Femur (tissue), 1 donor: ENCODE results near the gene PDLIM4.
A peak's percentile ranks its signal among the peaks of the same experiment; 100 is the strongest.

Experiments
- DNase-seq: peaks from one replicate; pipeline ENCODE4 v3.0.0-alpha.2; 2017

The PDLIM4 gene

DNA sequence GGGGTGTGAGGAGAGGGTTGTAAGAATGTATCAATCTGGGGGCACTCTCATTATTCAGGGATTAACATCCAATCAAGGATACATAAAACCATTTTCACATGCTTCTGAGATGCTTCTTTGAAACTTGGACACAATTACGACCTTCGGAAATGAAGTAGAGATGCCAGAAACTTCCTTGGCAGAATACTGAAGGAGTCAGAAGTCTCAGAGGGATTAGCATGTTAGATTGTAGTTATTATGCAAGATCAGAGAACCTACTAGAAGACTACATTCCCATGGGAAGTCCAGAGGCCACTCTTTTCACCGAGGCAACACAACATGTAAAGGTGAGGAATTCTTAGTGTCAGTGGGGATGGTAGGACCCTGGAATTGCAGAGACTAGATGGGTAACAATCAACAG lies 31.6 kb downstream of the PDLIM4 start:
- DNase-seq = no peak

DNA sequence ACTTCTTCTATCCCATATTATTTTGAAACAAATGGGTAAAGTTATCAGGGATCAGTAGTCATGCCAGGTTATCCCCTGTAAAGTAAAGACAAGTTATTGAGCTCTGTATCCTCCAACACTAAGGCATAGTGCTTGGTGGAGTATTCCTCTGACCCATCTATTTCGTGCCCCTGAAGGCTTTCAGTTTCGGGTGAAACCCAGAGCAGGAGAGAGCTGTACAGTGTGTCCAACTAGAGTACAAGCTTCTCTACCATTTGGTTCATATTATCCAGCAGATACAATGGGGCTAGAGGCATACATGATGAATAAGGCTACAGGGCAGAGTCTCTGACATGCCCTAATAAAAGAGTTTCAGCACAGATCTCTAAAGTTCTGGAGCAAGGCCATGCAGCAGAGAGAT lies 33.5 kb downstream of the PDLIM4 start:
- DNase-seq = no peak

DNA sequence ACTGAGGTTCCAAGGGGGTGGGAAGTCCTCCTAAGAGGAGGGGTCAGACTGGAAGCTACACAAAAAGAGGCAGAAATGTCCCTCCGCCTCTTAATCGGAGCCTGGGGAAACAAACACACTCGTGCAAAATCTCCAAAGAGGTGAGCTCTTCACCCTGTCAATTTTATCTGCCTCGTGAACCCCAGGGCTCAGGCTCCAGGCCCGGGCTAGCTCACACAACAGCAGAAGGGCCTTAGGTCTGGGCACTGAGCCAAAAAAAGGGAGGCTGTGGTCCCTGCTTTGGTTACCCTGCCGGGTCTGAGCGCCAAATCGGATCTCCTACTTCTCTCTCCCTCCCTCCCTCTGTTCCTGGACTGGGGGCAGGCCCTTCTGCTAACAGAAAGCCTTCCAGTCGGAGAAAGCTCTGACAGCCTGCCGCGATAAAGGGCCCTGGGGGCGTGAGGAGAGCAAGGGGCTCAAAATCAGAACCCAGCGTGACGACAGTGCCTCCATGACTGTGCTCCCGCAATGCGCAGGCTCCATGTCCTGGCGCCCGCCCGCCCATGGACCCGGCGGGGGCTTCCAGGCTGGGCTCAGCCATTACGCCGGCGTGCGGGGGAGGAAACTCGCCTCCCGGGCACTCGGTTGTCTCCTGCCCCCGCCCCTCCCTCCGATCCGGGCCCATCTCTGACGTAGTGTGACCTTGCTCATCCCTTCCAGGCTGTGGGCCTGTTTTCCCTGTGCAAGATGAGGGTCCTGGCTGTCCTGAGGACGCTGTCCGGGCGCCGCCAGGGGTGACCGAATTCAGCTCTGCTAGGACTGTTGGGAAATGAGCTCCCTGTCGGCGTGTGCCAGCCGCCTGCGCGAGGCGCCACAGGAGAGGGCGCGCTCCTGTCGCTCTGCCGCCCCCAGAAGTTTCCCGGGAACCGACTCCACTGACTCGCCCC lies 35.8 kb downstream of the PDLIM4 start:
- DNase-seq = peak; percentile 95

GRCh38 chr5:132293992-132294727 lies 36.7 kb downstream of the PDLIM4 start, which contains the start of gene SLC22A4:
Gene SLC22A4 (plus strand): TSS chr5:132294394. CDS start chr5:132294617, 223 bp downstream.
- peak; percentile 96 for DNase-seq

DNA sequence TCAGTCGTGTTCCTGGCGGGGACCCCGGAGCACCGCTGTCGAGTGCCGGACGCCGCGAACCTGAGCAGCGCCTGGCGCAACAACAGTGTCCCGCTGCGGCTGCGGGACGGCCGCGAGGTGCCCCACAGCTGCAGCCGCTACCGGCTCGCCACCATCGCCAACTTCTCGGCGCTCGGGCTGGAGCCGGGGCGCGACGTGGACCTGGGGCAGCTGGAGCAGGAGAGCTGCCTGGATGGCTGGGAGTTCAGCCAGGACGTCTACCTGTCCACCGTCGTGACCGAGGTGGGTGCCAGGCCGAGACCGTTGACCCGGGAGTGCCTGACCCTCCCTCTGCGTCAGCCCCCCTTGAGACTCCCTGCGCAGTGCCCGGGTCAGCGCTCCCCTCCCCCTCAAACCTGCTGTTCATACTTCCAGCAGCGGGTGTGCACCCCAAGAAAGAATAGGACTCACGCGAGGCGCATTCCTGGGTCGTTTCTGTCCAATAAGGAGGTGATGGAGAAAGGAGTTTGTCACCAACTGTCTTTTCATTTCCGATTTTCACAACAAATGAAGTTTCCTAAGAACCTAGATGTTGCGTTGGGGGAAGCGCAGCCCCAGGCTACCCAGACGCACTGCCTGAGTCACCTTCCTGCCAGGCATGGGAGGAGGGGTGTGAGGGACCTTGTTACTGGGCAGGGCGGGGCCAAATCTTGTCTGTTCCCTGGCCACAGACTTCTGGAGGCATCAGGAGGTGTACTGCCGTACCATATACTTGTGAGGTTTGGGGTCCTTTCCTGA lies 37.4 kb downstream of the PDLIM4 start:
- peak; percentile 73 for DNase-seq

GRCh38 chr5:132295505-132296411 lies 38.3 kb downstream of the PDLIM4 start:
- DNase-seq = no peak

DNA sequence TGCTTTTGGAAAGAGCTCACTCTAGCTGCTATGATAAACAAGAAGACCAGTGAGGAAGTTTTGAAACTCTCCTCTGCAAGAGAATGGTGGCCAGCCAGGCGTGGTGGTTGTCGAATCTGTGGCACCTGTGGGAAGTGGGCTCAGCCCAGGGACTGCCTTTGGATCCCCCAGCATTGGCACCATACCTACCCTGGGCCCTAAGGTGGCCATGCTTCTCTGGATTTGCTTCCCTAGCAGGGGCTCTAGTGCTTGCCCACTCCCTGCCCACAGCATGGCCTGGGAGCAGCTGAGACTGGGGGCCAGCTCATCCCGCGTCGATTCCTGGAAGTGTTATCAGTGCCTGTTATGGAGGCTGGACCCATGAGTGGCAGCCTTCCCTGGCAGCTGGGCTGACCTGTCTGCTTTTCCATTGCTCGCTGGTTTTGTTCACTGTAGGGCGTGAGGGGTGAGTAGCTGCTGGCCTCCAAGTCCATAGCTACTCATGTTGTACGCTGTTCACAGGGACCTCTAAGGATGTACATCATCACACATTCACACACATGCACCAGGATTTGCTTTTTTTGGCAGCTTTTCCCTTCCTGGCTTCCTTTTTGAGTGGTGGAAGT lies 39.0 kb downstream of the PDLIM4 start:
- DNase-seq = no peak

DNA sequence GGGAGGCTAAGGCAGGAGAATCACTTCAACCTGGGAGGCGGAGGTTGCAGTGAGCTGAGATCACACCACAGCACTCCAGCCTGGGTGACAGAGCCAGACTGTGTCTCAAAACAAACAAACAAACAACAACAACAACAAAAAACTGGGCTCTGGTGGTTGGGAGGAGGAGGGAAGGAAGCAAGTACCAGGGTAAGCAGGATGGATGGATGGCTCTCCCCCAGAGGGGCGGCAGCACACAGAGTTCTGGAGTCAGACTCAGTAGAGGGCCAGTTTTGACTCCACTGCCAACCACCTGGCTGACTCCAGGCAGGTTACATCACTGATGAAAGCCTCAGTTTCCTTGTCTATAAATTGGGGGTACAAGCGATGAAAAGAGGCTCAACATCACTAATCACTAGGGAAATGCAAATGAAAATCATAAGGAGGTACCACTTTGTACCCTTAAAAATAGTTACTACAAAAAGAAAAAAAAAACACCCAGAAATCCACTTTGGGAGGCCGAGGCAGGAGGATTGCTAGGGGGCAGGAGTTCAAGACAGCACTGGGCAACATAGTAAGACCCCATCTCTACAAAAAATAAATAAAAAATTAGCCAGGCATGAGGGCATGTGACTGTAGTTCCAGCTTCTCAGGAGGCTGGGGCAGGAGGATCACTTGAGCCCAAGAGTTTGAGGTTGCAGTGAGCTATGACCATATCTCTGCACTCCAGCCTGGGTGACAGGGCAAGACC lies 39.9 kb downstream of the PDLIM4 start:
- DNase-seq = no peak

DNA sequence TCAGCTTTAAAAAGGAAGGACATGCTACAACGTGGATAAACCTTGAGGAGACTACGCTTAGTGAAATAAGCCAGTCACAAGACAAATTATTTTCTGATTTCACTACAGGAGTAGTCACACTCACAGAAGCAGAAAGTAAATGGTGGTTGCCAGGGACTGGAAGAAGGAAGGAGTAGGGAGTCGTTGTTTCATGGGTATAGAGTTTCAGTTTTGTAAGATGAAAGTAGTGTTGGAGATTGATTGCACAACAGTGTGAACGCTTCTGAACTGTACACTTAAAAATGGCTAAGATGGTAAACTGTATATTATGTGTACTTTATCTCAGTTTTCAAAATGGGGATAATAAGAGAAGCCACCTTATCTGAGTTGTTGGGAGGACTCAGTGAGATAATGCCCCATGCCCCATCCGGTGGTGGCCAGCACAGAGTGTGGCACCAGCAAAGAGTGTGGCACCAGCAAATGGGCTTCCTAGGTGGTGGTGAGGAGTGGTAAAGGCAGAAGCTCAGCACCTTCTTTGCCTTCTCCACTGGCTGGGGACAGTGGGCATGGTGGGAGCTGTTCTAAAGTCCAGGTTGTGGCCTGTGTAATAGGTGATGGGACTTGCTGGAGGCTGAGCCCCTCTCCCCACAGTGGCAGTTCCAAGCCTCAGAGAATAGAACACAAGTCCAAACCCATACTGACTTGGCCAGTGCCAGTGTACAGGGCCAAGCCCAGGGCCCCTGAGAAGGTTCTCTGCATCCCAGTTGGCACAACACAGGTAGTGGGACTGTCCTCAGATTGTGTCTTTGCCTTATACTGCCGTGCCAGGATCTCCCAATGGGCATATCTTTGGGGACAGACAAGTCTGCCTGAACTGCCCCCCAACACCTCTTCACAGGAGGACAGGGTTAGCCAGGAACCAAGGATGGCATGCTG lies 41.1 kb downstream of the PDLIM4 start:
- DNase-seq = no peak

- no peak for DNase-seq
These were observed 42.4 kb downstream of the PDLIM4 start for GRCh38 chr5:132299917-132300316.

DNA sequence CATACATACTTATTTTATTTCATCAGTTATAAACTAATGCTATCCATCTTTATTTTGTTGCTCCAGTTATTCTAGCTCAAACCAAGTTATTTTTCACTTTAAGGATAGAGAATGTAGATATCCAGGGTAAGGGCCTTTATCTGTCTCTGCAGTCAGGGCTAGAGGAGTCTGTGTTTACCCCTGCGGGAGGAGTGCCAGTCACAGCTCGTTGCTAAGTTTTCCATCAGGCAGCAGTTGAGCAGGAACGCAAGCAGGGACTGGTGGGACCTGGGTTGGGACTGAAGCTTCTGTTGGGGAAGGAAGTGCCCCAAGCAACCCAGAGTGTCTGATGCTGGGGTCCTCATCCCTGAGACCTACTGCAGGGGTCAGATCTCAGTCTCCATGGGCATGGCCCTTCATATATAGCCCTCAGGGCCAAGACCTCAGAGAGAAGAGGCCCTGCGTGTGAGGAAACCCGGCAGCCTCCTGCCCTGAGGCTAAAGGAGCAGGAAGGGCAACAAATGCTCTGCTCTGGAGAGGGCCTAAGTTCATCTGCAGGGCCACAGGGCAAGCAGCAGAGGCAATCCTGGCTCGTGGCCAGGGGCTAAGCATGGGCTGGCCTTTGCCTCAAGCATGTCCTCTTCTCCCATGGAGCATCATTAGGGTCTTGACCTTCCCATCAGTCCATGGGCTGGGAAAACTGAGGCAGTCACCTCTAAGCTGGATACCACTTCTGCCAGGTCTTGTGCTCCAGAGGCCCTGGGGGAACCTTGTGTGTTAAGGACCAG lies 43.3 kb downstream of the PDLIM4 start:
- DNase-seq = no peak

- no peak for DNase-seq
These were observed 44.1 kb downstream of the PDLIM4 start for GRCh38 chr5:132301344-132302271.

- no peak for DNase-seq
These were observed 44.9 kb downstream of the PDLIM4 start for GRCh38 chr5:132302413-132302812.

DNA sequence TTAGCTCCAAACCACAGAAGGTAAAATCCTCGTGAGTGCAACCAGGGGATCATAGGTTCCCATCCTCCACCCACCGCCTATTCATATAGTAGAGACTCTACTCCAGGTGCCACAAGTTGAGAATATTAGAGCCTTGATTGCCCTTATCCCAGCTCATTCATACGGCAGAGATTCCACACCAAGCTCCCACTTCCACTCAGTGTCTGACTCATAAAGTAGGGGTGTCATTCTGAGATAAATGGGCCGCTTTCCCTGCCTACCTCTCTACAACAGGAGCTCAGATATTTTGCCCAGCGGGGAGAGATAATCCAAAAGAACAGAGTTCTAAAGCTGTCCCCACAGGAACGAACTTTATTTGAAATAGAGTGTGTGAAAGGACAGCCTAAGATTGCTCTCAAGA lies 46.1 kb downstream of the PDLIM4 start:
- DNase-seq = no peak

DNA sequence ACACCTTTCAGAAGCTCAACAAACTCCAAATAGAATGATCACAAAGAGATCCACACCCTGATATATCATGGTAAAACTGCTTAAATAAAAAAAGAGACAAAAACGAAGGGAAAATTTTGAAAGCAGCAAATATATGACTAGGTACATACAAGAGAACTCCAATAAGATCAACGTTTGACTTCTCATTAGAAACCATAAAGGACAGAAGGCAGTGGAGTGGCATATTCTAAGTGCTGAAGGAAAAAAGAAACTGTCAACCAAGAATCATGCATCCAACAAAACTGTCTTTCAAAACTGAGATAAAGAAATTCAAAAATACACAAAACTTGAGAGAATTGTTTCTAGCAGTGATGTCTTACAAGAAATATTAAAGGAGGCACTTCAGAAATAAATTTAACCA lies 47.9 kb downstream of the PDLIM4 start:
- no peak for DNase-seq

GRCh38 chr5:132308701-132309100 lies 51.2 kb downstream of the PDLIM4 start:
- DNase-seq = no peak

- DNase-seq = no peak
These were observed 52.2 kb downstream of the PDLIM4 start for GRCh38 chr5:132309679-132310078.
